Dermis microvascular lymphatic vessel endothelial cell (primary cell): ENCODE measurements around the gene ANK2. TPM values are rescaled to one million over a fixed set of nuclear protein-coding genes. Genes with fewer than 3 reads are reported as not detected.
A peak's percentile ranks its signal among the peaks of the same experiment; 100 is the strongest.
"Not testable (repeated sequence)": the region's sequence is repeated elsewhere in the genome, so short reads cannot be mapped to it uniquely, and the experiment has no call there.

Experiments used
- DNase-seq, 2 donors: peaks; one replicate each; pipeline versions ENCODE4 v3.0.0 to v3.0.0-alpha.2; 2010; ENCODE audit warnings: low read depth in 2 of 2
- total RNA-seq: library from RNA; depleted of rRNA; stranded (reverse); fragments of >200 nt; gene quantifications from 2 replicates; pipeline ENCODE4 v1.2.1, GENCODE V29; 2014

Gene ANK2
- total RNA-seq, 1 donor from 2014 or later = 72.4 TPM

GRCh38 chr4:113189546-113189945 is 140.1 kb downstream of the ANK2 start:
- DNase-seq = no peak

- no peak for DNase-seq
Measured at GRCh38 chr4:113209153-113209552, 159.7 kb downstream of the ANK2 start.

GRCh38 chr4:113209652-113210320 is 160.3 kb downstream of the ANK2 start:
- no peak for DNase-seq

DNA sequence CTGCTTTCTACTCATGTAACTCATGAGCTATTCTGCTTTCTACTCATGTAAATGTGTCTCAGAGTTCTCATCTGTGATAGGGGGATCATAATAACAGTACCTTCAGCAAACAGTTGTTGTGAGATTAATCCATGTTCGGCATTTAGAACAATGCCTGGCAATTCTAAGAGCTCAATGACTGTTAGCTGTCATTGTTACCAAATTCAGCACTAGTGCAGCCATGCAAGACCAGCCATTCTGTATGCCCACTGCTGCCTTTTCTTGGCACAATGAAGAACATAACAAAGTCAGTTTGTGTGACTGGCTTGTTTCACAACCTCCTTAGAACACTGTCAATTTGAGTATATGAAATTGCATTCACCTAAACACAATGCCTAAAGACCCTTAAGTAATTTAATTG is 163.2 kb downstream of the ANK2 start:
- DNase-seq = no peak

DNA sequence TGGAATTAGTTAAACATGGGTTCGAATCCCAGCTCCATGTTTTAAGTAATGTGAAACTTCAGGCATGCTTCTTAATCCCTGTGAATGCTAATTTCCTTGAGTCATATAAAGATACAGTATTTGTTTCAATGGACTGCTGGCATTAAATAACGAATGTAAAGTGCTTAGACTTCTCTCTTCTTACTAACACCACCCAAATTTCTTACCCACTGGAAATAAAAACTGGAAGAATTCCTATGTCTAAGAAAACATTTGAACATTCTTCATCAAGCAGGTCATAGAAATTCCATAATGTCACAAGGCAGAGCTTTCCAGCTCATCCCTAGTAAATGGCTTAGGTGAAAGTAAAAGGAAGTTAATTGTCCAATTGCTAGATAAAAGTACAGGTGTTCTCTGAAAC is 172.5 kb downstream of the ANK2 start:
- no peak for DNase-seq

DNA sequence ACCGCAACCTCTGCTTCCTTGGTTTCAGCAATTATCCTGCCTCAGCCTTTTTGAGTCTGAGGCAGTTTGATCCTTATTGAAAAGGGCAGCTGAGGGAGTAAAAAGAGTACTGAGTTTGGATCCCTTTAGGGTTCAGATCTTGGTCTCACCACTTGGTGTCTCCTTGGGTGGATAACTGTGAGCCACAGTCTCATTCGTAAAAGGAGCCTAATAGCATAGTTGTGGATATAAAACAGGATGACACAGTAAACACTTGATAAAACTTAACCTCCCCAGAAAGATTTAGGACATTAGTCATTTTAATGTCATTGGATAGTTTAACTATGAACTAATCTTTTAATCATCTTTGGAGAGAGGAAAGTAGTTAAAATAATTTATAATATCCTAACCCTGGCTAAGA is 173.0 kb downstream of the ANK2 start:
- no peak for DNase-seq

DNA sequence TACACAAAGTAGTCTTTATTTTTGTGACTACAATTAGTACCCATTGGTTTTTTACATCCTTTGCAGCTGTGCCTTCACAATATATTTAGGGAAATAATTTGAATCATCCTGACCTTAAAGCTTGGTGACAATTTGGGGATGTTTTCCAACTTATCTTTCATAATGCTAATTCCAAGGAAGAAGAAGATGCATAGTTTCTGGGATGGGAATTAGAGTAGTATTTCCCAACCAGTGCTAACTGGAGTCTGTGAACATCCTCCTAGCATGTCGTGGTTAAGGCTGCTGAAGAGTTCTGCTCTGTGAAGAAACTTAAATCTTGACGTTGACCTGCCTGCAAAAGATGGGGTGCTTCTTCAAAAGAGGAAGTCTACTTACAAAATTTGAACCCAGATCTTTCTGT is 173.5 kb downstream of the ANK2 start:
- DNase-seq = no peak

GRCh38 chr4:113232194-113232593 is 182.7 kb downstream of the ANK2 start:
- DNase-seq = no peak

DNA sequence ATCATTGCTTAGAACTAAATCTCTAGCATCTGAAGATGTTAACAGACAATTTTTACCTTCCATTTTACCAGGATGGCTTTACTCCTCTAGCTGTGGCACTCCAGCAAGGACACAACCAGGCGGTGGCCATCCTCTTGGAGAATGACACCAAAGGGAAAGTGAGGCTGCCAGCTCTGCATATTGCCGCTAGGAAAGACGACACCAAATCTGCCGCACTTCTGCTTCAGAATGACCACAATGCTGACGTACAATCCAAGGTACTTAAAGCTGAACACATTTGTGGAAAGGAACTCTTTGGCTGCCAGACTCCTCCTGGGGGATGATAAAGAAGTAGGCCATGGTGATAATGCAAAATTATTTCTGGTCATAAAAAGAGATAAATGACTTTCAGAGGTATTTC is 187.5 kb downstream of the ANK2 start:
- DNase-seq = no peak

- DNase-seq = no peak
Measured at GRCh38 chr4:113243312-113243711, 193.9 kb downstream of the ANK2 start.

GRCh38 chr4:113244747-113245146 is 195.3 kb downstream of the ANK2 start:
- DNase-seq = not testable (repeated sequence)

- no peak for DNase-seq
Measured at GRCh38 chr4:113248320-113248719, 198.9 kb downstream of the ANK2 start.

DNA sequence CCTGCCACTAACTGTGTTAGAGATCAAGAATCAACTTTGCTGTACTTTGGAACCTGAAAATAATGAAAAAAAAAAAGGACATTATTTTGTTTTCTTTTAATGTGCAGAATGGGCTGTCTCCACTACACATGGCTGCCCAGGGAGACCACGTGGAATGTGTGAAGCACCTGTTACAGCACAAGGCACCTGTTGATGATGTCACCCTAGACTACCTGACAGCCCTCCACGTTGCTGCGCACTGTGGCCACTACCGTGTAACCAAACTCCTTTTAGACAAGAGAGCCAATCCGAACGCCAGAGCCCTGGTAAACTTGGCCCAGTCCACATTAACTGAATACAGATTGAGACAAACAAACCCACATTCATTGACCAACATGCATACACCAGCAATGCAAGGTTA is 206.2 kb downstream of the ANK2 start:
- no peak for DNase-seq

DNA sequence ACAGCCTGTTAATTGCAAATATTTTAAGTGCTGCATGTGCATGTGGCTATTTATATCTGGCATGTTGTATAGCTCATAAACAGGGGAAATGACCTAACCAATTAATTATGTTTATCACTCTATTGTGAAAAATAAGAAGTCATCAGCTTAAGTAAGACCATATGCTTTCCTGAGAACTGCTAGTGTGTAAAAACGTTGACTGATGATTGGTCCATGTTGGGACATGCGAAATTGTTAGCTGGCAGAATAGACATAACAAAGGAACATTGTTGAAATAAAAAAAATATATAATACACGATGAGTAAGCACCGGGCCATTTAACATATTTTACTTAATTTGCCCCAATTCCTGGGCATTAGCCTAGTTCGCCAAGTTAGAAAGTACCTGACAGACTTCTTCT is 207.5 kb downstream of the ANK2 start:
- DNase-seq = no peak

GRCh38 chr4:113260688-113261087 is 211.2 kb downstream of the ANK2 start:
- no peak for DNase-seq

DNA sequence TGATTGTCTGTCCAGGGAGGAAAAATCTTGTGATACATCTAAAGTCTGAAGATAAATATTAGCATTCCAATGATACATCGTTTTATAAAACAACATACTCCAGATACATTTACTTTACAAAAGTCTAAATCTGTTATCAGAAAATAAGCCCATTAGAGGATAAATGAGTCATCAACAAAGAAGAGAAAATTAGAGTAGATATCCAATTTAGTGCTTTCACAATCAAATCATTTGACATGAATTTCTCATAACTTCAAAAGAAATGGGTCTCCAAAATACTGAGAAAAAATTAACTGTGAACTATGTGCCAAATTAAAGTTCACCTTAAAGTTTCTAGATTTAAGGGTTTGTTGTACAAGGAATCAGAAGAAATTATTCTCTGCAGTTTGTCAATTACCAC is 213.8 kb downstream of the ANK2 start:
- DNase-seq = no peak

GRCh38 chr4:113270520-113271319 is 221.3 kb downstream of the ANK2 start:
- no peak for DNase-seq

DNA sequence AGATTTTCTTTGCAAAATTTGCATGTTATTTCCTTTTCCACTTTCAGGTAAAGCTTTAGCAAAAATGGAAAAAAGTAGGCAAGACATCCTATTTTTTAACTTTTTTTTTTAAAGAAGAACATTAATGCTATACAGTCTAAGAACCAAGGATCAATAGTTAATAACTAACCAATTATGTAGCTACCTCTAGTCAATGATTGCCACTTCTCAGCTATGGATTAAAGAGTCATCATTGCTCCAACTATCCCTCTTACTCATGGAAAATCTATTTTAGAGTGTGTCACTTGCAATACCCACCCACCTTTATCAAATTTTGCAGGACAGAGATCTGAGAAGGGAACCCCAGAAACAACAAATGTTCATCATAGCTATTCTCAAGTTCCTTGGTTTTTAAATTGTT is 223.1 kb downstream of the ANK2 start:
- DNase-seq = no peak

- DNase-seq = no peak
Measured at GRCh38 chr4:113273721-113274220, 224.3 kb downstream of the ANK2 start.

DNA sequence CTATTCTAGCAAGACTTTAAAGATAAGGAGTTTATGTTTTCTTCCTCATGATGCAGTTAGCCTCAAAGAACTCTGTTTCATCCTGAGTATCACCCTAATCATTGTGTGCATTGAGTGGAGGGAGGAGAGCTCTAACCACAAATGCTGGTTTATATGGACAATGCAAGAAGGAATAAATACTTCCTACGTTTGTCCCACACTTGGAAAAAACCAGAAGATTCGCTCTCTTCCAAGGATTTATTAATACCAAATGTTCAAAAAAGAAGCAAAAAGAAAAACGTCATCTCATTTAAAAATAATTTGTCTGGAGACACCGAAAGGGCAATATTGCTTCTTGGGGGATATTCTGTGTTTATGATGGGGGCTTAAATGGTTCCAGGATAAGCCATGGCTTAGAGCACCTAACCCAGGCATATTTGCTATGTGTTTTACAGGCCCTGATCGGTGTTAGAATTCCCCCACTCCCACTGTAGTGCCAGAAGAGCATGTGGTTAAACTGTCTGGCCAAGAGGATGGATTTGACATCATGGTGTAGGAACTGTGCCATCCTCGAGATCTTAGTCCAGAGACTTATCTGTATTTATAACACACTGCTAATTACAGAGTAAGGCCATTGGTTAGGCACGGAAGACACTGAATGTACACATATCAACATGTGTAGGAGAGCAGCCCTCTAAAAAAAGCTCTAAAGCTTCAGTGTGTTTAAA is 227.2 kb downstream of the ANK2 start:
- no peak for DNase-seq

DNA sequence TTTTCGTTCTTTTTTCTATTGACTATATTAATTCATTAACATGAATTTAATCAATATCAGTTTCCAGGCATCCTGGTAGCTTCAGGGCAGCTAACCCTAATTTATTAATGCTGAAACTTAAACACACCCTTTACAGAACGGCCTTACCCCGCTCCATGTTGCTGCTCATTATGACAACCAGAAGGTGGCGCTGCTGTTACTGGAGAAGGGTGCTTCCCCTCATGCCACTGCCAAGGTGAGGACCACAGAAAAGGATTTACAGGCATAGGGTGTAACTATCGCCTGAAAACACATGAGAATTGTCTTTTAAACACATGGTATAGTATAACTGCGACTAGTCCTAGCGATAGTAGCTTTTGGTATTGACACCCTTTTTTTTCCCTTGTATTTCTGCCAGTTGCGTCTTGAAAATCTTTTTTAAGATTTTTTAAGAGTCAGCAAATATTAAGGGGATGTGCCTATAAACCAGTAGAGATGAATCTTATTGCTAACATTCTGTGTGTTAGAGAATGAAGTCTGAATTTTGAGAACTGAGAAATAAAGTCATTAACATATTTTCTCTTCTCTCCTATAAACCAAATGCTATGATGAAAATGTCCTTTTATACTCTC is 229.0 kb downstream of the ANK2 start:
- DNase-seq = peak; percentile 78 to 86

GRCh38 chr4:113285501-113285900 is 236.0 kb downstream of the ANK2 start:
- no peak for DNase-seq
